ENCODE measurements around the gene ZNF710. TPM values are rescaled to one million over a fixed set of nuclear protein-coding genes. Genes with fewer than 3 reads are reported as not detected.
"Not testable (repeated sequence)": the region's sequence is repeated elsewhere in the genome, so short reads cannot be mapped to it uniquely, and the experiment has no call there.

The ZNF710 gene
- total and polyA plus RNA-seq, 2 experiments from 2014 or later: 7.8 to 22.2 TPM

DNA sequence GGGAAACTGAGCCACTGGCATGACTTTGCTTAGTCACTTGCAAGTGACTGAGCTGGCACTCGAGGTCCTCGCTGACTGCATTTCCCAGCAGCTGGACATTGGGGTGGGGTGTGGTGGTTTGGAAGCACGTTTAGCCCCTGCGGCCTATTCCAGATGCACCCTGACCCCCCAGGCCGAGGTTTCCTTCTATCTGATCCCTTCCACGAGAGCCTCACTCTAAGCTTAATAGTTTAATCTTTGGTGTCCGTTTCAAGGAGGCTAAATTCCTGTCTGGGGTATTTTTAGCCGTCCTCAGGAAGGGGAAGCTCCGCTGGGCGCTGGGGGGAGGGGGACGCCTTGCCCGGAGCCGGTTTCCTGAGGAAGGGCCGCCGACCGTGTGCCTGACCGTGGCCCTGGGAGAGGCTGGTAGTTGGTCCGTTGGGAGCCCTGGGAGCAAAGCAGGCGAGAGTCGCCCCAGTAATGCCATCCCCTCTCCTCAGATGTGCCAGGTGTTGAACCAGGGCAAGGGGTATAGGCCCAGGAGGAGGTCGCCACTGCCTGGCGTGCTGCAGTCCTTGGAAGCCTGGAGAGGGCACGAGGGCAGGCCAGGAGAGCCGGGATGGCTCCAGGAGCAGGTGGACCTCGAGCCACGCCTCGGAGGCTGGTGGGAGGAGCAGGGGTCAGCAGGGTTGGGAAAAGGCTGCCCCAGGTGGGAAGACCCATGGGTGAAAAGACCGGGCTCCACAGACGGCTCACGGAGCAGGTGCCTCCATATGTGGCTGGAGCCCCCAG, 64.0 kb downstream of the ZNF710 start:
- peak in 1 of 2 donors; percentile 88 for DNase-seq (ENCODE audit: low read depth in 1 of 2, low spot score in 1 of 2)
- H3K27ac ChIP-seq: peak overlapping the region; percentile 91
- no peaks in the 10 kb centered on the region for H3K9me3 ChIP-seq (ENCODE audit: low read depth)

GRCh38 chr15:90065682-90066049, 64.5 kb downstream of the ZNF710 start:
- Histone ChIP-seq H3K4me3 (no peak overlapping the region), H3K36me3 (no peaks in the 10 kb centered on the region), H3K27ac (peak overlapping the region; percentile 91), H3K4me1 (ENCODE audit: low read depth) (peaks cover 45% of the 10 kb centered on the region), H3K9me3 (ENCODE audit: low read depth) (no peaks in the 10 kb centered on the region), H3K27me3 (no peaks in the 10 kb centered on the region)
- no peak for TF ChIP-seq CTCF (IDR thresholded peaks at IDR 0.05; ENCODE audit: low read depth, low read length)
- DNase-seq (ENCODE audit: low read depth in 1 of 2, low spot score in 1 of 2): no peak

More for the DNA sequence above, 64.0 kb downstream of the ZNF710 start:
- H3K36me3 ChIP-seq: no peaks in the 10 kb centered on the region
- TF ChIP-seq CTCF (IDR thresholded peaks at IDR 0.05; ENCODE audit: low read depth, low read length): no peak
- no peak overlapping the region for H3K4me3 ChIP-seq
- no peaks in the 10 kb centered on the region for H3K27me3 ChIP-seq
- H3K4me1 ChIP-seq (ENCODE audit: low read depth): peaks cover 45% of the 10 kb centered on the region

GRCh38 chr15:90067181-90067952, 66.2 kb downstream of the ZNF710 start:
- H3K27ac ChIP-seq: peak overlapping the region; percentile 22
- H3K9me3 ChIP-seq (ENCODE audit: low read depth): no peaks in the 10 kb centered on the region
- H3K27me3 ChIP-seq: no peaks in the 10 kb centered on the region
- TF ChIP-seq CTCF (IDR thresholded peaks at IDR 0.05; ENCODE audit: low read depth, low read length): no peak
- no peak for DNase-seq (ENCODE audit: low read depth in 1 of 2, low spot score in 1 of 2)
- H3K36me3 ChIP-seq: no peaks in the 10 kb centered on the region
- no peak overlapping the region for H3K4me3 ChIP-seq
- peaks cover 40% of the 10 kb centered on the region for H3K4me1 ChIP-seq (ENCODE audit: low read depth)

DNA sequence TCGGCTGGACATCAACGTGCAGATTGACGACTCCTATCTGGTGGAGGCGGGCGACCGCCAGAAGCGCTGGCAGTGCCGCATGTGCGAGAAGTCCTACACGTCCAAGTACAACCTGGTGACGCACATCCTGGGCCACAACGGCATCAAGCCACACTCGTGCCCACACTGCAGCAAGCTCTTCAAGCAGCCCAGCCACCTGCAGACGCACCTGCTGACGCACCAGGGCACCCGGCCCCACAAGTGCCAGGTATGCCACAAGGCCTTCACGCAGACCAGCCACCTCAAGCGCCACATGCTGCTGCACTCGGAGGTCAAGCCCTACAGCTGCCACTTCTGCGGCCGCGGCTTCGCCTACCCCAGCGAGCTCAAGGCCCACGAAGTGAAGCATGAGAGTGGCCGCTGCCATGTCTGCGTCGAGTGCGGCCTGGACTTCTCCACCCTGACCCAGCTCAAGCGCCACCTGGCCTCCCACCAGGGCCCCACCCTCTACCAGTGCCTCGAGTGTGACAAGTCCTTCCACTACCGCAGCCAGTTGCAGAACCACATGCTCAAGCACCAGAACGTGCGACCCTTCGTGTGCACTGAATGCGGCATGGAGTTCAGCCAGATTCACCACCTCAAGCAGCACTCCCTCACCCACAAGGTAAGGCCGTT, 67.0 kb downstream of the ZNF710 start:
- no peak for DNase-seq (ENCODE audit: low read depth in 1 of 2, low spot score in 1 of 2)
- H3K9me3 ChIP-seq (ENCODE audit: low read depth): no peaks in the 10 kb centered on the region
- H3K4me3 ChIP-seq: no peak overlapping the region
- H3K36me3 ChIP-seq: no peaks in the 10 kb centered on the region
- peaks cover 33% of the 10 kb centered on the region for H3K4me1 ChIP-seq (ENCODE audit: low read depth)
- no peaks in the 10 kb centered on the region for H3K27me3 ChIP-seq
- H3K27ac ChIP-seq: no peak overlapping the region
- TF ChIP-seq CTCF (IDR thresholded peaks at IDR 0.05; ENCODE audit: low read depth, low read length): no peak

GRCh38 chr15:90070623-90071022, 69.5 kb downstream of the ZNF710 start:
- not testable (repeated sequence) for H3K27ac ChIP-seq; H3K4me1 ChIP-seq (ENCODE audit: low read depth); H3K9me3 ChIP-seq (ENCODE audit: low read depth); H3K27me3 ChIP-seq; H3K4me3 ChIP-seq; DNase-seq (ENCODE audit: low read depth in 1 of 2, low spot score in 1 of 2); H3K36me3 ChIP-seq

Data from cardiac muscle cell (in vitro differentiated cells and primary cell).